HL-60 (cell line): ENCODE measurements around the gene CMPK2.

Experiments
- DNase-seq, 2 experiments: peaks; one replicate each; pipeline ENCODE4 v3.0.0-alpha.2; 2010 to 2020; ENCODE audit warnings: low read depth in 1 of 2, low spot score in 1 of 2
- H3K27ac ChIP-seq: fragments of 250-450 bp; sonication (Bioruptor Pico); replicated peaks from 2 replicates; pipeline ENCODE4 v1.5.1; 2020; ENCODE audit warnings: mild to moderate bottlenecking, moderate library complexity
- H3K27me3 ChIP-seq: fragments of 250-450 bp; sonication (Bioruptor Pico); 2 replicates; pipeline ENCODE4 v1.5.1; 2021; ENCODE audit warnings: mild to moderate bottlenecking, moderate library complexity; ENCODE audit not compliant: insufficient read depth, poor library complexity, severe bottlenecking
- H3K4me3 ChIP-seq: replicated peaks from 2 replicates; pipeline ENCODE4 v1.5.1; 2011; ENCODE audit warnings: mild to moderate bottlenecking, control low read depth, low read length; ENCODE audit not compliant: insufficient read depth
- GABPA ChIP-seq: IDR thresholded peaks from 2 replicates; pipeline ENCODE4 v1.6.1; 2012; ENCODE audit warnings: low read depth
- POLR2AphosphoS5 ChIP-seq: IDR thresholded peaks from 2 replicates; pipeline ENCODE4 v1.6.1; 2012; ENCODE audit warnings: low read depth
- REST ChIP-seq: IDR thresholded peaks from 2 replicates; pipeline ENCODE4 v1.6.1; 2012; ENCODE audit warnings: low read depth; ENCODE audit not compliant: insufficient replicate concordance
- SPI1 ChIP-seq: IDR thresholded peaks from 2 replicates; pipeline ENCODE4 v1.6.1; 2012; ENCODE audit warnings: low read depth, mild to moderate bottlenecking, borderline replicate concordance
- TF ChIP-seq, protein P1 (sequence below): IDR thresholded peaks from one replicate; pipeline ENCODE4 v1.5.1; 2011; ENCODE audit warnings: low read length, control low read depth, inconsistent platforms; ENCODE audit not compliant: insufficient read depth

The CMPK2 gene

DNA sequence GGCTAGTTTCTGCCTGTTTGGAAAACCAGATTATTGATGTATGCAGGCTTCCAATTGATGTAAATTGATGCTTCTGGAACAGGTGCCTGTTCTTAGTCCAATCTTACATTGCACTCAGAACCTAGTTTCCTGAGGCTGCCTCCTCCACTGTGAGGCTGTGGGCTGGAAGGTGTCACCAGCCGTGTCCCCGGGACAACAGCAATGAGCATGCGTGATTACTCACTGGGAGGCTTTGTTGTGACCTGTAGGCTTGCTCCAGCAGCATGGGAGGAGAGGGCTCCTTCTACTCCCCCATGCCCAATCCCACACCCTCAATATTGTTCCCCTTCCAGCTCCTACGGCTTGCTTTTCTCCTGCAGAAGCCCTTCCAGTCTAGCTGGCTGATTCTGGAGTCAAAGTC, 23.0 kb upstream of the CMPK2 start:
- TF ChIP-seq, protein P1, sequence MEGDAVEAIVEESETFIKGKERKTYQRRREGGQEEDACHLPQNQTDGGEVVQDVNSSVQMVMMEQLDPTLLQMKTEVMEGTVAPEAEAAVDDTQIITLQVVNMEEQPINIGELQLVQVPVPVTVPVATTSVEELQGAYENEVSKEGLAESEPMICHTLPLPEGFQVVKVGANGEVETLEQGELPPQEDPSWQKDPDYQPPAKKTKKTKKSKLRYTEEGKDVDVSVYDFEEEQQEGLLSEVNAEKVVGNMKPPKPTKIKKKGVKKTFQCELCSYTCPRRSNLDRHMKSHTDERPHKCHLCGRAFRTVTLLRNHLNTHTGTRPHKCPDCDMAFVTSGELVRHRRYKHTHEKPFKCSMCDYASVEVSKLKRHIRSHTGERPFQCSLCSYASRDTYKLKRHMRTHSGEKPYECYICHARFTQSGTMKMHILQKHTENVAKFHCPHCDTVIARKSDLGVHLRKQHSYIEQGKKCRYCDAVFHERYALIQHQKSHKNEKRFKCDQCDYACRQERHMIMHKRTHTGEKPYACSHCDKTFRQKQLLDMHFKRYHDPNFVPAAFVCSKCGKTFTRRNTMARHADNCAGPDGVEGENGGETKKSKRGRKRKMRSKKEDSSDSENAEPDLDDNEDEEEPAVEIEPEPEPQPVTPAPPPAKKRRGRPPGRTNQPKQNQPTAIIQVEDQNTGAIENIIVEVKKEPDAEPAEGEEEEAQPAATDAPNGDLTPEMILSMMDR, result no peak
- TF ChIP-seq GABPA, result no peak
- no peak for TF ChIP-seq REST
- no peak for TF ChIP-seq POLR2AphosphoS5
- no peak for TF ChIP-seq SPI1
- no peak for DNase-seq
- Histone ChIP-seq H3K27me3 (no peaks in the 10 kb centered on the region), H3K4me3 (no peak overlapping the region), H3K27ac (no peak overlapping the region)

DNA sequence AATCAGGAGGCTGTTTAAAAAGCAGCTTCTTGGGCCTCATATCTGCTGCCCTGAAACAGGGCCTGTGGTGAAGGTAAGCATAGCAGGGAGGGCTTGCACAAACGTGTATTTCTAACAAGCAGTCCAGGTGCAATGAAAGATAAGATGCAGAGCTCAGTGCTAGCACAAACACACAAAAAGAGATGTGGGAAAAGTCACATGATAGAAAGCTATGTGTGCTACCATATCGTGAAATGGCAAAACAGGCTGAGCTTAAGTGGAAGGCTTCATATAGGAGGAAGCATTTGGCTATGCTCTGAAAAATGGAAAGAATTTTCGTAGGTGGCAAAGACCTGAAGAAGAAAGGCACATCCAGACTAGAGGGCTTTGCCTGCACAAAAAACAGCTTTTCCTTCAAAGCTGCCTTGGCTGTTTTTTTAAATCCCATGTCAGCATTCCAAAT, 22.1 kb upstream of the CMPK2 start:
- no peak overlapping the region for H3K4me3 ChIP-seq
- no peak for DNase-seq
- TF ChIP-seq POLR2AphosphoS5, result no peak
- no peak for TF ChIP-seq GABPA
- TF ChIP-seq SPI1, result no peak
- TF ChIP-seq, protein P1, result no peak
- no peak for TF ChIP-seq REST
- no peaks in the 10 kb centered on the region for H3K27me3 ChIP-seq
- no peak overlapping the region for H3K27ac ChIP-seq

DNA sequence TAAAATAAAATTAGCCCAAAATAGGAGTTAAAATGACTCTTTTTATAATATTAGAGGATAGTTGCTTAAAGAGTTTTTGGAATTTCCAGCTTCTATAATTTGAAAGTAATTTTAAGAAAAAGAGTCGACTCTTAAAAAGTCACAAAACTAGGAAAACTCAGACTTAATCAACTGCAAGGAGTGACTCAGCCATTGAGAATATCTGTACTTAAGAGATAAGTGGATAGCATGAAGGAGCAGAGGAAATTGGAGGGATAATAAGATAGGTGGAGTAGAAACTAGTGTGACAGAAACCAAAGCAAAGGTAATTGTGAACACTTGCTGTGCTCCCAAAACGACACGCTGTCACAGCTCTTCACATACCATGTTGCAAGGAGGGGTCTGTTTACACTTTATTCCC, 20.3 kb upstream of the CMPK2 start:
- H3K27ac ChIP-seq, result no peak overlapping the region
- no peaks in the 10 kb centered on the region for H3K27me3 ChIP-seq
- TF ChIP-seq REST (no peak), POLR2AphosphoS5 (no peak), GABPA (no peak), SPI1 (no peak)
- TF ChIP-seq, protein P1, result no peak
- no peak overlapping the region for H3K4me3 ChIP-seq
- DNase-seq, result no peak
